GM19328 (cell line): ENCODE measurements around the gene ERMP1.
"Not testable (repeated sequence)": the region's sequence is repeated elsewhere in the genome, so short reads cannot be mapped to it uniquely, and the experiment has no call there.

Experiments used
- ATAC-seq: cut with Tn5 transposase; IDR thresholded peaks from one replicate; pipeline ENCODE4 v1.9.1; 2021; ENCODE audit warnings: mild to moderate bottlenecking, moderate library complexity; ENCODE audit not compliant: unreplicated experiment

The ERMP1 gene

GRCh38 chr9:5820425-5820824, 12.5 kb downstream of the ERMP1 start:
- no peak for ATAC-seq

GRCh38 chr9:5819174-5819573, 13.7 kb downstream of the ERMP1 start:
- no peak for ATAC-seq

GRCh38 chr9:5818424-5819142, 14.3 kb downstream of the ERMP1 start:
- no peak for ATAC-seq

GRCh38 chr9:5817862-5818261, 15.1 kb downstream of the ERMP1 start:
- ATAC-seq, result no peak

- no peak for ATAC-seq
Measured at GRCh38 chr9:5815461-5815860, 17.5 kb downstream of the ERMP1 start.

GRCh38 chr9:5813824-5814223, 19.1 kb downstream of the ERMP1 start:
- ATAC-seq, result no peak

- no peak for ATAC-seq
Measured at GRCh38 chr9:5811751-5812150, 21.2 kb downstream of the ERMP1 start.

- no peak for ATAC-seq
Measured at GRCh38 chr9:5805478-5805877, 27.4 kb downstream of the ERMP1 start.

GRCh38 chr9:5801739-5802113, 31.2 kb downstream of the ERMP1 start:
- ATAC-seq, result no peak

- no peak for ATAC-seq
Measured at GRCh38 chr9:5800969-5801738, 31.8 kb downstream of the ERMP1 start.

GRCh38 chr9:5800378-5800777, 32.5 kb downstream of the ERMP1 start:
- ATAC-seq, result not testable (repeated sequence)

- no peak for ATAC-seq
Measured at GRCh38 chr9:5799314-5799713, 33.6 kb downstream of the ERMP1 start.

- ATAC-seq, result no peak
Measured at GRCh38 chr9:5798581-5798980, 34.3 kb downstream of the ERMP1 start.

- ATAC-seq, result no peak
Measured at GRCh38 chr9:5796298-5796697, 36.6 kb downstream of the ERMP1 start.

- ATAC-seq, result no peak
Measured at GRCh38 chr9:5793812-5794211, 39.1 kb downstream of the ERMP1 start.

- ATAC-seq, result no peak
Measured at GRCh38 chr9:5791870-5792269, 41.0 kb downstream of the ERMP1 start.

GRCh38 chr9:5790923-5791322, 42.0 kb downstream of the ERMP1 start:
- ATAC-seq, result no peak

- ATAC-seq, result no peak
Measured at GRCh38 chr9:5789489-5789888, 43.4 kb downstream of the ERMP1 start.

GRCh38 chr9:5787759-5788302, 45.1 kb downstream of the ERMP1 start:
- no peak for ATAC-seq

- no peak for ATAC-seq
Measured at GRCh38 chr9:5787220-5787619, 45.7 kb downstream of the ERMP1 start.

- ATAC-seq, result no peak
Measured at GRCh38 chr9:5786370-5787127, 46.4 kb downstream of the ERMP1 start.
